Measurements from ENCODE around the gene TTC24.
"Not testable (repeated sequence)": the region's sequence is repeated elsewhere in the genome, so short reads cannot be mapped to it uniquely, and the experiment has no call there.

The TTC24 gene

DNA sequence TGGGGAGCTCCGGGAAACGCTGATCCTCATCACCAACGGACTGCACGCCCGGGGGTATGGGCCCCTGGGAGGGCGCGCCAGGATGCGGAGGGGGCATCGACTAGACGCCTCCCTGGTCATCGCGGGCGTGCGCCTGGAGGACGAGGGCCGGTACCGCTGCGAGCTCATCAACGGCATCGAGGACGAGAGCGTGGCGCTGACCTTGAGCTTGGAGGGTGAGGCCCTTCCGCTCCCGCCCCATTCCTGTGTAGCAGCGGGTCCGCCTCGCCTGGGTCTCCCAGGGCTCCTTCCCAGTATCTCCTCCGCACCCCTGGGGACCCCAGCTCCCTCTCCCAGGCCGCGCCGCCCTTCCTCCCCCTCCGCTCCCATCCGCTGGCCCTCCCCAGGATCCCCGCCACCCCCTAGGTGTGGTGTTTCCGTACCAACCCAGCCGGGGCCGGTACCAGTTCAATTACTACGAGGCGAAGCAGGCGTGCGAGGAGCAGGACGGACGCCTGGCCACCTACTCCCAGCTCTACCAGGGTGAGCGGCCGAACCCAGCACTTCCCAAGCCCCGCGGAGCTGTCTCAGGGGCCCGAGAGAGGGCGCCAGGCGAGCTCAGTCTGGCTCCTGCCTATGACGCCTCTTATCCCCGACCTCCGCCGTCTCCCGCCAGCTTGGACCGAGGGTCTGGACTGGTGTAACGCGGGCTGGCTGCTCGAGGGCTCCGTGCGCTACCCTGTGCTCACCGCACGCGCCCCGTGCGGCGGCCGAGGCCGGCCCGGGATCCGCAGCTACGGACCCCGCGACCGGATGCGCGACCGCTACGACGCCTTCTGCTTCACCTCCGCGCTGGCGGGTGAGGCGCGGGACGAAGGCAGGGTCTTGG, 44.7 kb downstream of the TTC24 start:
- Mint-ChIP-seq H3K9me3 (no peaks in the 10 kb centered on the region), H3K4me3 (peak overlapping the region; percentile 53), H3K36me3 (ENCODE audit: low read depth) (no peaks in the 10 kb centered on the region), H3K27ac (no peak overlapping the region), H3K4me1 (ENCODE audit: low read depth) (peaks cover 12% of the 10 kb centered on the region), H3K27me3 (peaks cover 75% of the 10 kb centered on the region)
- peak; percentile 70 for DNase-seq

DNA sequence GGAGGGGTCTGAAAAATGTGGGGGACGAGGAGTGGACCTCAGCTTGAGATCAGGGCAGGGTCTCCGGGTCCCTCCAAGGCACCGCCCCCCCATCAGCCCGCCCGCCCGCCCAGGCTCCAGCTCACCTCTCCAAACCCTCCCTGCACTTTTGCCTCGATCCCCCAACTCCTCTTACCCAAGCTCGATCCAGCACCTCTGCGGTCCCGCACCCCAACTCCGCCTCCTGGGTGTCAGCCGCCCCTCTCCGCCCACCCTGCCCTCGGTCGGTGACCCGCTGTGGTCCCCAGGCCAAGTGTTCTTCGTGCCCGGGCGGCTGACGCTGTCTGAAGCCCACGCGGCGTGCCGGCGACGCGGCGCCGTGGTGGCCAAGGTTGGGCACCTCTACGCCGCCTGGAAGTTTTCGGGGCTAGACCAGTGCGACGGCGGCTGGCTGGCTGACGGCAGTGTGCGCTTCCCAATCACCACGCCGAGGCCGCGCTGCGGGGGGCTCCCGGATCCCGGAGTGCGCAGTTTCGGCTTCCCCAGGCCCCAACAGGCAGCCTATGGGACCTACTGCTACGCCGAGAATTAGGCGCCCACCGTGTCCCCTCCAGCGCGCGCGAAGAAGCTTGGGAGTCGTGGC, 45.4 kb downstream of the TTC24 start:
- DNase-seq: peak; percentile 45
- Mint-ChIP-seq H3K9me3 (no peaks in the 10 kb centered on the region), H3K27ac (no peak overlapping the region), H3K36me3 (ENCODE audit: low read depth) (no peaks in the 10 kb centered on the region), H3K27me3 (peaks cover 73% of the 10 kb centered on the region), H3K4me3 (peak overlapping the region; percentile 41), H3K4me1 (ENCODE audit: low read depth) (peaks cover 12% of the 10 kb centered on the region)

DNA sequence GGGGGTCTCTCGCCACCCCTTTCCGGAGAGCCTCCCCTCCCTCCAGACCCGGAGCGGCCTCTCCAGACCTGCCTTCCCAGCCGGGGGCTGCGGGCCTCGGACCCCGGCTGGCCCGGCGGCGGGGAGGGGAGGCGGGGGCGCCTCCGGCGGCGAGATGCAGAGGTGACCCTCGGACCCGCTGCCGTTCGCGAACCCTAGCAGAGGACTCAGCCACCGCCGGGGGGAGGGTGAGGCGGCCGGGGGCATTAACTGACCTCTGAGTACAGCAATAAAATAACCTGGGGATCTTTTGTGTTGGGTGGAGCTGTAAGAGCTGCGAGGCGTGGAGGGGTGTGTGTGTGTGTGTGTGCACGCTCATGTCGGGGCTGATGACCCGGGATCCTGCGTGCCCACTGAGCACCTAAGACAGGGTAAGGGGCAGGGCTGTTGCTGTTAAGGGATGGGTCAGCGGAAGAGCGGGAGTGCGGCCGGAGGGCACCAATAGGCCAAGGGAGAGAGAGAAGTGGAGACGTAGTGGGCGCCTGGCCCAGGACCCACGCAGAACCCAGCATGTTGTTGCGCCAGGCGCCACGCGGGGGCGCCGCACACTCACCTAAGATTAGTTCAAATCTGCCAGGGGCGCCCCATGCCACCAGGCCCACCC, 46.0 kb downstream of the TTC24 start:
- peaks cover 70% of the 10 kb centered on the region for H3K27me3 Mint-ChIP-seq
- peak; percentile 84 for DNase-seq
- peak overlapping the region; percentile 71 for H3K4me3 Mint-ChIP-seq
- no peak overlapping the region for H3K27ac Mint-ChIP-seq
- H3K9me3 Mint-ChIP-seq: no peaks in the 10 kb centered on the region
- H3K36me3 Mint-ChIP-seq (ENCODE audit: low read depth): no peaks in the 10 kb centered on the region
- peaks cover 12% of the 10 kb centered on the region for H3K4me1 Mint-ChIP-seq (ENCODE audit: low read depth)

DNA sequence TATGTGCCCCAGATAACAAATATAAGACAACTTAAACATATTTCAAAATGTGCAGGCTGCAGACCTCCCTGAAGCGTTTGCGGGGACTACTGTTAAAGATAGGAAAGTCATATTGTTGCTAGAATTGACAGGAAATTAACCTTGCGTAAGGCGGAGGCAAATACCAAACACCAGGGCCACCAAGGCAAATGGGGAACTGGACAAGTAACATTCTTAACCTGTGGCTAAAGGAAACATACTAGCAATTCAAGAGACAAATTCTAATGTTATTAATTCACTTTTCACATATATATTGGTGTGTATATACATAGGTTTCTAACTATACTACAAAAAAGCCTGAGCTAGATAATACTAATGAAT, 46.5 kb downstream of the TTC24 start:
- Mint-ChIP-seq H3K27ac (no peak overlapping the region), H3K4me1 (ENCODE audit: low read depth) (peaks cover 12% of the 10 kb centered on the region), H3K27me3 (peaks cover 71% of the 10 kb centered on the region), H3K36me3 (ENCODE audit: low read depth) (no peaks in the 10 kb centered on the region), H3K4me3 (no peak overlapping the region), H3K9me3 (no peaks in the 10 kb centered on the region)
- DNase-seq: no peak

DNA sequence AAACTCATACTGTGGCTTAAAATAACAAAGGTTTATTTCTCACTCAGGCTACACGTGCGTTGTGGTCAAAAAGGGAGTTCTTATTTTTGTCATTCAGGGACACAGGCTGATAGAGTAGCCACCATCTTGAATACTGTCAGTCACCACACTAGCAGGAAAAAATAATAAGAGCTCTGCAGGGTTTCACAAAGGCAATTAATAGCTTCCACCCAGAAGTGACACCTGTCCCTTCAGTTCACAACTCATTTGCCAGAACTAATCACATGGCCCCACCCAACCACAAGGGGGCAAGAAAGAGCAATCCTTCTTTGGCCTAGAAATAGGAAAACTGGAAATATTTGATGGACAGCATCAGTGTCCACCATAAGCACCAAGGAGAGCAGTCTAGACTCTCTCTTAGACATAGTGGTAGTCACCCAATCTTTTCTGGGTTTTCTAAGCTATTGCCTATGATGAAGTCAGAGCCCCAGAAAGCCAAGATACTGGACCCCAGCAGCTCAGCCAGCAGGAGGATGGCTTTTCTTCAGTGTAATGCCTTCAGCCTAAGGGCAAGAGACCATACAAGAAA, 47.9 kb downstream of the TTC24 start:
- no peak for DNase-seq
- H3K27me3 Mint-ChIP-seq: peaks cover 70% of the 10 kb centered on the region

DNA sequence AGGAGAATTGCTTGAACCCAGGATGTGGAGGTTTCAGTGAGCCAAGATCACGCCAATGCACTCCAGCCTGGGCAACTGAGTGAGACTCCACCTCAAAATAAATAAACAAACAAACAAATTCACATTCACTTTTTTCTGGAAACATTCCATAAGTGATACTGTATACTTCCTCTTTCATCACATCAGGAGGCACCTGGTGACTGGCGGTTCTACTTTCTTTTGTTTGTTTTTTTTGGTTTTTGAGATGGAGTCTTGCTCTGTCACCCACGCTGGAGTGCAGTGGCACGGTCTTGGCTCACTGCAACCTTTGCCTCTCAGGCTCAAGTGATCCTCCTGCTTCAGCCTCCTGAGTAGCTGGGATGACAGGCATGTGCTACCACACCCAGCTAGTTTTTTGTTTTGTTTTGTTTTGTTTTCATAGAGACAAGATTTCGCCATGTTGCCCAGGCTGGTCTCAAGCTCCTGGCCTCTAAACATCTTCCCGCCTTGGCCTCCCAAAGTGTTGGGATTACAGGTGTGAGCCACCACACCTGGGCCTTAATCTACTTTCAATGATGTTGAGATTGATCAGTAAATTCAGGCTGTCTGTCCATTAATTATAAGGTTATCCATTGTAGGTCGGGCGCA, 50.4 kb downstream of the TTC24 start:
- H3K27ac Mint-ChIP-seq: no peak overlapping the region
- peaks cover 9% of the 10 kb centered on the region for H3K4me1 Mint-ChIP-seq (ENCODE audit: low read depth)
- H3K9me3 Mint-ChIP-seq: no peaks in the 10 kb centered on the region
- H3K36me3 Mint-ChIP-seq (ENCODE audit: low read depth): no peaks in the 10 kb centered on the region
- DNase-seq: no peak
- no peak overlapping the region for H3K4me3 Mint-ChIP-seq
- peaks cover 68% of the 10 kb centered on the region for H3K27me3 Mint-ChIP-seq

More for the DNA sequence above, 47.9 kb downstream of the TTC24 start:
- Mint-ChIP-seq H3K4me1 (ENCODE audit: low read depth) (peaks cover 12% of the 10 kb centered on the region), H3K36me3 (ENCODE audit: low read depth) (no peaks in the 10 kb centered on the region), H3K4me3 (no peak overlapping the region), H3K9me3 (no peaks in the 10 kb centered on the region), H3K27ac (no peak overlapping the region)

DNA sequence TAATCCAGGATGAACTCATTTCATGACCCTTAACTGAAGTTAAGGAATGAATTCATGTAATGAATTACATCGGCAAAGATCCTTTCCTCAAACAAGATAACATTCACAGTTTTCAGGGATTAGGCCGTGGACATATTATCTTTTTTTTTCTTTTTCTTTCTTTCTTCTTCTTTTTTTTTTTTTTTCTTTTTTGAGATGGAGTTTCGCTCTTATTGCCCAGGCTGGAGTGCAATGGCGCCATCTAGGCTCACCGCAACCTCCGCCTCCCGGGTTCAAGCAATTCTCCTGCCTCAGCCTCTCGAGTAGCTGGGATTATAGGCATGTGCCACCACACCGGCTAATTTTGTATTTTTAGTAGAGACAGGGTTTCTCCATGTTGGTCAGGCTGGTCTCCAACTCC, 51.6 kb downstream of the TTC24 start:
- not testable (repeated sequence) for H3K27ac Mint-ChIP-seq; H3K9me3 Mint-ChIP-seq; H3K4me1 Mint-ChIP-seq (ENCODE audit: low read depth); H3K36me3 Mint-ChIP-seq (ENCODE audit: low read depth); H3K4me3 Mint-ChIP-seq; DNase-seq
- peaks cover 66% of the 10 kb centered on the region for H3K27me3 Mint-ChIP-seq

DNA sequence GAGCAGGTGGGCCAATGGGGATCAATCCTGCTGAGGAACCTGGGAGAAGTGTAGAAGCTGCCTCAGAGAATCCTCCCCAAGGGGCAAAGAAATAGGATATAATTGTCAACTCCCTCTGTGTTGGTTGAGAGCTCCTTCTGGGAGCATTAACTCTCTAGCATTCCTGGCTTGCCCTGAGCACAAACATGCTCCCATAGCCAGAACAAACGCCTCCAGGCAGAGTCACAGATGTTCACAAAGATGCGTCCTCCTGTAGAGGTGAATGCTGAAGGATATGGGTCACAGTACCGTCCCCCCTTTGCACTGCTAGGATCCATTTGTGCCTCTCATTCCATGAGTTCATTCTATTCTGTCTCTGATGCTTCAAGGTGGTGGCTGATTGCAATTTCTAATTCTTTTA, 52.8 kb downstream of the TTC24 start:
- no peak overlapping the region for H3K4me3 Mint-ChIP-seq
- H3K36me3 Mint-ChIP-seq (ENCODE audit: low read depth): no peaks in the 10 kb centered on the region
- DNase-seq: no peak
- no peaks in the 10 kb centered on the region for H3K4me1 Mint-ChIP-seq (ENCODE audit: low read depth)
- H3K9me3 Mint-ChIP-seq: no peaks in the 10 kb centered on the region
- peaks cover 66% of the 10 kb centered on the region for H3K27me3 Mint-ChIP-seq
- no peak overlapping the region for H3K27ac Mint-ChIP-seq

All from activated T-cell treated with anti-CD3 and anti-CD28 coated beads, Interleukin-2, amount 50 U/mL, for 24 hours (primary cell).